8988T (cell line): ENCODE results near the gene ACTR3C.
"Not testable (repeated sequence)": the region's sequence is repeated elsewhere in the genome, so short reads cannot be mapped to it uniquely, and the experiment has no call there.

Experiments used
- DNase-seq: peaks from one replicate; pipeline ENCODE4 v3.0.0; 2011

Gene ACTR3C

GRCh38 chr7:150311146-150311545 lies 12.2 kb downstream of the ACTR3C start:
- no peak for DNase-seq

- no peak for DNase-seq
These were observed 14.8 kb downstream of the ACTR3C start for GRCh38 chr7:150308575-150308974.

DNA sequence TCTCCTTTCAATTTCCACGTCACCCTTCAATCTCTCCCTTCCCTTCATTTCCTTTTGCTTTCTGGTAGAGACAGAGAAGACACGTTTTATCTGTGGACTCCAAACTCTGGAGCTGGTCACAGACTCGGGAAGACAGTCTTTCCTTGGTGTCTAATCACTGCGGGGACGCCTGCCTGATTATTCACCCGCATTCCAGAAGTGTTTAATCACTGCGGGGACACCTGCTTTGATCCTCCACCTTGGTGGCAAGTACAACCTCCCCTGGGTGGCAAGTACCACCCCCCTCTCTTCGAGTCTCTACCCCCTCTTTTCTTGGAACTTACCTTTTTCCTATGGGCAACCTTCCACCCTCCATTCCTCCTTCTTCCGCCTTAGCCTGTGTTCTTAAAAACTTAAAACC lies 15.4 kb downstream of the ACTR3C start:
- no peak for DNase-seq

DNA sequence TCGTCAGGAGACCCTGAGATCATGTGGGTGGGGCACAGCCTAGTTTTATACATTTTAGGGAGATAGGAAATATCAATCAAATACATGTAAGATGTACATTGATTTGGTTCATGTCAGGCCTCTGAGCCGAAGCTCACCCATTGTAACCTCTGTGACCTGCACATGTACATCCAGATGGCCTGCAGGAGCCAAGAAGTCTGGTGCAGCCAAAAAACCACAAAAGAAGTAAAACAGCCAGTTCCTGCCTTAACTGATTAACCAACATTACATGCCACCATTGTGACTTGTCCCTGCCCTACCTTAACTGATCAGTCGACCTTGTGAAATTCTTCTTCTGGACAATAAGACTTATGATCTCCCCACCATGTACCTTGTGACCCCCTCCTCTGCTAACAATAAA lies 16.2 kb downstream of the ACTR3C start:
- DNase-seq, result no peak

DNA sequence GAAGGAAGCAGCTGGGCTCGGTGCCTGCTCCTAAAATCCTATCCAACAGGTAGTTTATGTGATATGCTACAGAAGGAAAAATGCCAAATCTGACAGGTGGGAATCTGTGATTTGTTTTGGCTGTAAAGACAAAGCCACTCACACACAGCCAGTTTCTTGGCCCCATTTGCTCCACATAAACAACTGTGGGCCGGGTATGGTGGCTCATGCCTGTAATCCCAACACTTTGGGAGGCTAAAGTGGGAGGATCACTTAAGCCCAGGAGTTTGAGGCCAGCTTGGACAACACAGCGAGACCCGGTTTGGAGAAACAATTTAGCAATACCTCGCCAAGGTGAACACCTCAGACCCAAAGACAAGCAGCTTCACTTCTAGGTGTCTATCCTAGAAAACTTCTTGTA lies 17.0 kb downstream of the ACTR3C start:
- DNase-seq, result not testable (repeated sequence)

DNA sequence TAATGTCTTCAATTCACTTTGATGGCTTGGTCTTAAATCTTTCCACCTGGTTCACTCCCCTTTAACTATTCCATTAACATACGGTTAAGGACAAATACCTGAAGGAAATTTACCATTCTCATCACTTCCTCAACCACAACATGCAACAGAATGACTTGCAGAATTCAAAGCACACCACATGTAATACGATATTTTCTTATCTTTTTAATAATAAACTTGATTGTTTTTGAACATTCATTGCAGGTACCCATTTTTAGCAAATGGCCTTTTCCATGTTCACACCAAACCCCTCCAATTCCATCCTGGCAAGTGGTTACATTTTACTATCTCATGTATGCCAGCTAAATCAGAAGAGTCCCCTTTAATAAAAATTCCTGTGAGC lies 17.5 kb downstream of the ACTR3C start:
- not testable (repeated sequence) for DNase-seq

- DNase-seq, result not testable (repeated sequence)
These were observed 18.0 kb downstream of the ACTR3C start for GRCh38 chr7:150305259-150305902.

- DNase-seq, result not testable (repeated sequence)
These were observed 18.7 kb downstream of the ACTR3C start for GRCh38 chr7:150304499-150305258.

GRCh38 chr7:150302908-150303310 lies 20.4 kb downstream of the ACTR3C start:
- DNase-seq, result not testable (repeated sequence)

- DNase-seq, result not testable (repeated sequence)
These were observed 25.4 kb downstream of the ACTR3C start for GRCh38 chr7:150297978-150298377.

- DNase-seq, result not testable (repeated sequence)
These were observed 26.5 kb downstream of the ACTR3C start for GRCh38 chr7:150296802-150297201.

GRCh38 chr7:150295614-150296013 lies 27.7 kb downstream of the ACTR3C start:
- not testable (repeated sequence) for DNase-seq

GRCh38 chr7:150295027-150295426 lies 28.3 kb downstream of the ACTR3C start:
- not testable (repeated sequence) for DNase-seq

DNA sequence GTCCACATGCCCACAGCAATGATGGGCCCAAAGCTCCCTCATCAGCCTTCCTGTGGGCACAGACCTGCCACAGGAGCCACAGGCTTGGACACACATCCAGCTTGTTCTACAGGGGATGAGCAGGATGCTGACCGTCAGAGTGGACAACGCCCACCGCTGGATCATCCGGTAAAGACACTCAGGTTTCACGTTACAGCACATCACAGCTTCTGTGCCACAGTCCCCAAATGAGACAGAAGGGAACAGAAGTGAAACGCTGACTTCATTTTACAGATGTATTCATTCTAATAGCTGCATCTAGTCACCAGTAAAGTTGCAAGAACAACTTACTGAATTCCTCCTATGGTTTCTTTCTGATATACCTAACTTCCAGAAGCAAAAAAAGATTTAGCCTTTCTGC lies 33.0 kb downstream of the ACTR3C start:
- DNase-seq, result not testable (repeated sequence)

DNA sequence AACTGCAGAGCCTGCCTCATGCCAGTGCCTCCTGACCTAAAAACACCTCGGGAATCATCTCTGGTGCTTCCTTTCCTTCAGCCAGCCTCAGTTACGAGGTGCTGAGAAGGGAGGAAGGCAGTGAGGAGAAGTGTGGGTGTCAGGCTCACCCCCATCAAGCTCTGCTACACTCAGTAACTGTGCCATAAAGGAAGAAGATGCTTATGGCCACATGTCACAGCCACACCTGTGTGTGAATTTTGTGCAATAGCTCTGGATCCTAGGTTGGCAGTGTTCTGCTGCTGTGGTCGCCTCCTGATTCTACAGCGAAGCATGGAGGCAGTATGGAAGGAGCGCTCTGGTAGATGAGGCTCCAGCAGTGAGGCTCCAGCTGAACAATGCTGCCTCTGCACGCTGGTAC lies 34.5 kb downstream of the ACTR3C start:
- DNase-seq, result not testable (repeated sequence)

DNA sequence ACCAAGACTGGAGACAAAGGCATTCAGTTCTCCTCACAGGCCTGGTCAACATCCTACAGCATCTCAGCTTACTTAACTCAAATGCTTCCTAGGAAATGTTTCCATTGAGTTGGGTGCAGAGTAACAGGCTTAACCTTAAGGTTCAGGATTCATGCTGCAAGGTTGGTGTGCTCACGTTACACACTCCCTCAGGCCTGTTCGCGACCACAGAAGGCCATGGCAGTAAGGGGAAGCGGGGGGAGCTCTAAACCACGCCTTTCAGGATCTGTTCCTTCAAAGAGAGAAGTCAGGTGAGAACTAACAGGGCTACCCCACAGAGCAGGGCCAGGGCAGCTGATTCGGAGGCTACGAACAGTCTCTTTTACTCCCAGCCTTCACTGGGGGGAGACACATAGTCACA lies 35.5 kb downstream of the ACTR3C start:
- DNase-seq, result not testable (repeated sequence)

GRCh38 chr7:150285849-150286754 lies 37.2 kb downstream of the ACTR3C start:
- not testable (repeated sequence) for DNase-seq

GRCh38 chr7:150283608-150284007 lies 39.7 kb downstream of the ACTR3C start:
- DNase-seq, result not testable (repeated sequence)

GRCh38 chr7:150283111-150283510 lies 40.2 kb downstream of the ACTR3C start:
- DNase-seq, result not testable (repeated sequence)

DNA sequence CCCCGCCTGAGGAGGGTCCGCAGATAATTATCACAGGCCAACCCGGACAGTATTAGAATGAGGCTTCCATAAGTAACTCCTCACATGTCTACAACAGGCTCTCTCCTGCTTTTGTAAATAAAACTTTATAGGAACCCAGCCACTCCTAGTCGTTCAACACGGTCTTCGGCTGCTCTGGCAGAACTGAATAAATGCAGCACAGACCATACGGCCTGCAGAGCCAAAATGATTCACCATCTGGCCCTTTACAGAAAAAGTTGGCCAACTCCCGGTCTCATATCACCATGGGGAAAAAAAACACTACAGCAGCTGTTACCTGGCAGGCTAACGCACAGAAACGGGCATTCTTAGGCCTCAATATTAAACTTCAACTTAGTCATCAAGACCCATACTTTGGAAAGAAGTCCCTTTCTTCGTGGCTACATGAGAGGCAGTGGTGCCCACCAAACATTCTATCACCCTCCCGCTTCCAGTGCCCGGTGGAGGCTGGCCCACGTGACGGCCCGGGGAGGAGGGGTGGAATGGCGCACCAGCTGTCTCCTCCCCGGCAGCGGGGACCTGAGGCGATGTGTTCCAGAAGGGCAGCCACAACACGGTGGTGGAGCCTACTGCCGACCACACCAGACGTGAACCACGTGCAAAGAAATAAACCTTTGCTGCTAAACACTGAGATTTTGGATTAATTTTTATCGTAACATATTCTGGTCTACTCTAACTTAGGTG lies 41.5 kb downstream of the ACTR3C start:
- DNase-seq, result not testable (repeated sequence)

- not testable (repeated sequence) for DNase-seq
These were observed 45.0 kb downstream of the ACTR3C start for GRCh38 chr7:150278383-150278782.

GRCh38 chr7:150276132-150276695 lies 47.1 kb downstream of the ACTR3C start:
- DNase-seq, result not testable (repeated sequence)
